C4-2B (cell line): ENCODE results near the gene RNF17.

ENCODE experiments used
- H3K27ac ChIP-seq: fragments of 450-650 bp; 2 replicates; pipeline ENCODE4 v1.5.1; 2017
- CTCF ChIP-seq: fragments of 450-650 bp; conservative IDR thresholded peaks from 2 replicates; pipeline ENCODE4 v1.5.1; 2017; ENCODE audit warnings: mild to moderate bottlenecking
- ZFX ChIP-seq: fragments of 450-650 bp; IDR thresholded peaks from 2 replicates; pipeline ENCODE4 v1.6.1; 2017

Gene RNF17

GRCh38 chr13:24916464-24916863 lies 152.5 kb downstream of the RNF17 start:
- TF ChIP-seq ZFX (no peak), CTCF (no peak)
- peak overlapping the region; percentile 75 for H3K27ac ChIP-seq

- H3K27ac ChIP-seq: no peak overlapping the region
- TF ChIP-seq CTCF (no peak), ZFX (no peak)
Measured at GRCh38 chr13:24921003-24921402, 157.0 kb downstream of the RNF17 start.

- TF ChIP-seq ZFX (no peak), CTCF (no peak)
- H3K27ac ChIP-seq: peak overlapping the region; percentile 77
Measured at GRCh38 chr13:24921881-24922280, 157.9 kb downstream of the RNF17 start.

- TF ChIP-seq ZFX (peak; percentile 95), CTCF (no peak)
- peak overlapping the region; percentile 77 for H3K27ac ChIP-seq
Measured at GRCh38 chr13:24922387-24922744, 158.4 kb downstream of the RNF17 start.

GRCh38 chr13:24922745-24923591 lies 159.0 kb downstream of the RNF17 start:
- TF ChIP-seq ZFX (peak; percentile 73), CTCF (peak; percentile 23)
- H3K27ac ChIP-seq: peak overlapping the region; percentile 77

GRCh38 chr13:24925318-24926231 lies 161.6 kb downstream of the RNF17 start:
- TF ChIP-seq CTCF (no peak), ZFX (no peak)
- no peak overlapping the region for H3K27ac ChIP-seq

GRCh38 chr13:24927810-24928404 lies 163.9 kb downstream of the RNF17 start:
- no peak for TF ChIP-seq CTCF
- no peak for TF ChIP-seq ZFX
- H3K27ac ChIP-seq: no peak overlapping the region
